Measurements from ENCODE around the gene LAMA3. TPM values are rescaled to one million over a fixed set of nuclear protein-coding genes. Genes with fewer than 3 reads are reported as not detected.

LAMA3 gene
- total RNA-seq, 2 donors from 2014 or later = 9.3 to 21.1 TPM

GRCh38 chr18:23765931-23766330, 76.7 kb downstream of the LAMA3 start:
- intact Hi-C loops (cut with DNase I) = no loop called here
- 80 to 90% methylated on average over 1 of the region's 1 CpG for WGBS, 2 donors

GRCh38 chr18:23772327-23773024, 83.2 kb downstream of the LAMA3 start:
- TF ChIP-seq, protein P1, sequence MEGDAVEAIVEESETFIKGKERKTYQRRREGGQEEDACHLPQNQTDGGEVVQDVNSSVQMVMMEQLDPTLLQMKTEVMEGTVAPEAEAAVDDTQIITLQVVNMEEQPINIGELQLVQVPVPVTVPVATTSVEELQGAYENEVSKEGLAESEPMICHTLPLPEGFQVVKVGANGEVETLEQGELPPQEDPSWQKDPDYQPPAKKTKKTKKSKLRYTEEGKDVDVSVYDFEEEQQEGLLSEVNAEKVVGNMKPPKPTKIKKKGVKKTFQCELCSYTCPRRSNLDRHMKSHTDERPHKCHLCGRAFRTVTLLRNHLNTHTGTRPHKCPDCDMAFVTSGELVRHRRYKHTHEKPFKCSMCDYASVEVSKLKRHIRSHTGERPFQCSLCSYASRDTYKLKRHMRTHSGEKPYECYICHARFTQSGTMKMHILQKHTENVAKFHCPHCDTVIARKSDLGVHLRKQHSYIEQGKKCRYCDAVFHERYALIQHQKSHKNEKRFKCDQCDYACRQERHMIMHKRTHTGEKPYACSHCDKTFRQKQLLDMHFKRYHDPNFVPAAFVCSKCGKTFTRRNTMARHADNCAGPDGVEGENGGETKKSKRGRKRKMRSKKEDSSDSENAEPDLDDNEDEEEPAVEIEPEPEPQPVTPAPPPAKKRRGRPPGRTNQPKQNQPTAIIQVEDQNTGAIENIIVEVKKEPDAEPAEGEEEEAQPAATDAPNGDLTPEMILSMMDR (IDR thresholded peaks at IDR 0.05) = no peak
- no peak for TF ChIP-seq POLR2A (IDR thresholded peaks at IDR 0.05)
- Histone ChIP-seq H3K27ac (no peak overlapping the region), H3K4me1 (no peaks in the 10 kb centered on the region), H3K36me3 (replicated peaks in 1 of 2; ENCODE audit: insufficient read depth in 1 of 2, low read depth in 2 of 2) (no peaks in the 10 kb centered on the region), H3K27me3 (no peaks in the 10 kb centered on the region), H3K4me3 (no peak overlapping the region), H3K9me3 (peaks cover 0 to 5% (median 0%) of the 10 kb centered on the region in 3 donors)
- 71 to 87% methylated on average over 4 of the region's 4 CpGs for WGBS, 2 donors
- intact Hi-C loops (cut with DNase I) = no loop called here
- ATAC-seq = no peak
- DNase-seq = no peak

More at GRCh38 chr18:23765931-23766330, 76.7 kb downstream of the LAMA3 start:
- Histone ChIP-seq H3K4me1 (no peaks in the 10 kb centered on the region), H3K27ac (no peak overlapping the region), H3K36me3 (replicated peaks in 1 of 2; ENCODE audit: insufficient read depth in 1 of 2, low read depth in 2 of 2) (no peaks in the 10 kb centered on the region), H3K4me3 (no peak overlapping the region), H3K9me3 (peaks cover 0 to 5% (median 0%) of the 10 kb centered on the region in 3 donors), H3K27me3 (no peaks in the 10 kb centered on the region)
- ATAC-seq = no peak
- TF ChIP-seq, protein P1 (IDR thresholded peaks at IDR 0.05) = no peak
- no peak for TF ChIP-seq POLR2A (IDR thresholded peaks at IDR 0.05)
- no peak for DNase-seq

DNA sequence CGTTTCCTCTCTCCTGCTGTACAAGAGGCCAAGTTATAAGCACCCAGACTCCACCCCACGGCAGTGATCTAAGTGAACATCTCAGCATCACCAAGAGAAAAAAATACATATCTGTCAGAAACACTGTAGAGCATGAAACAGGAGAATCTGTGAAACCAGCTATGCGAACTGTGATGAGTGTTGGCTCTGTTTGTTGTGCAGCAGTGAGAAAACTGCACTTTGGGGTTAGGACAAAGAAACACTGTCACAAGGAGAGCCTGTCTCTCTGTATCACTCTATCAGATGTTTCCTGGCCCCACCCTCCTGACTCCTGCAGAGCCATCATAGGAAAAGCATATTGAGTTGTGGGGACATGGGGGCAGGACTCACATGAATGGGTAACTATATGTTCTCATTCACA, 87.1 kb downstream of the LAMA3 start:
- no peak for DNase-seq
- WGBS, 2 donors = 60 to 74% methylated on average over 3 of the region's 3 CpGs
- Histone ChIP-seq H3K27ac (no peak overlapping the region), H3K27me3 (no peaks in the 10 kb centered on the region), H3K36me3 (replicated peaks in 1 of 2; ENCODE audit: insufficient read depth in 1 of 2, low read depth in 2 of 2) (no peaks in the 10 kb centered on the region), H3K4me1 (no peaks in the 10 kb centered on the region), H3K9me3 (no peaks in the 10 kb centered on the region), H3K4me3 (no peak overlapping the region)
- intact Hi-C loops (cut with DNase I) = no loop called here
- no peak for TF ChIP-seq POLR2A (IDR thresholded peaks at IDR 0.05)
- TF ChIP-seq, protein P1 (IDR thresholded peaks at IDR 0.05) = no peak
- no peak for ATAC-seq

DNA sequence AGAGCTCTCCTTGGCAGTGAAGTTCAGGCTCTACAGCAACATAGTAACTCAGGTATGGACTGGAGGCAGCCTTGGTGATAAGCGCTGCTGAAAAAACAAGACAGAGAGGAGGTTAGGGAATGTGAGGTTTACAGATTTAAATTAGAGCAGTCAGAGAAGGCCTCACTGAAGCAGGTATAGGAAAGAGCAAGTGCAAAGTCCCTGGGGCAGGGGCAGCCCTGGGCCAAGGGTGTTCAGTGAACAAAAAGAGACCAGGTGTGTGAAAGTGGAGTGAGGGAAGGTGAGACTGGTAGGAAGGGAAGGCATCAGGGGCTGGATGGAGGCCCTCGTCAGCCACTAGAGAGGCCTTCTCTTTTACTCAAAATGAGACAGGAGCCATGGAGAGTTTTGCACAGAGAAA, 89.6 kb downstream of the LAMA3 start:
- WGBS, 2 donors = 87 to 100% methylated on average over 2 of the region's 2 CpGs
- ATAC-seq (no peak), DNase-seq (no peak)
- TF ChIP-seq POLR2A (IDR thresholded peaks at IDR 0.05) = no peak
- TF ChIP-seq, protein P1 (IDR thresholded peaks at IDR 0.05) = no peak
- Histone ChIP-seq H3K4me1 (no peaks in the 10 kb centered on the region), H3K27ac (no peak overlapping the region), H3K27me3 (no peaks in the 10 kb centered on the region), H3K36me3 (replicated peaks in 1 of 2; ENCODE audit: insufficient read depth in 1 of 2, low read depth in 2 of 2) (no peaks in the 10 kb centered on the region), H3K4me3 (no peak overlapping the region), H3K9me3 (no peaks in the 10 kb centered on the region)
- intact Hi-C loops (cut with DNase I) = no loop called here
